ENCODE results near the gene OSBPL10.

DNA sequence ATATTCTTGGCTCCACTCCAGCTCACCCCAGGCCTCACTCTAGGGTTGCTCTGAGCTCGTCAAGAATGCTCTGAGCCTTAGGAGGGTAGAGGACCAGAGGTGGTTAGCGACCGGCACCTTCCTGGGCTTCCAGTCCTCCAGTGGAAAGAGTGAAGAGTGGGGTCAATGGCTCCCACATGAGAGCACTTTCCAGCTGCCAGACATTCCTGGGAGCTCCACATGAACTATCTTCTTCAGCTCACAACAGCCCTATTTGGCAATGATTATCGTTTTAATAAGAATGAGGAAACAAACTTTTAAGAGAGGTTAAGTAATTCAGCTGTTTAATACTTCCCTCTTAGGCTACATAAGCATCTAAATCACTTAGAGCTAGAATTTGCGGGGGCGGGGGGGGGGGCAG lies 309.1 kb downstream of the OSBPL10 start:
- TF ChIP-seq ZFP3 (CRISPR knock-in tag; IDR thresholded peaks at IDR 0.05) (no peak), CSRNP3 (CRISPR knock-in tag; IDR thresholded peaks at IDR 0.05) (no peak), TSHZ2 (CRISPR knock-in tag; IDR thresholded peaks at IDR 0.05) (no peak), TCF4 (CRISPR knock-in tag; IDR thresholded peaks at IDR 0.05; ENCODE audit: borderline replicate concordance) (no peak), ISL1 (CRISPR knock-in tag; IDR thresholded peaks at IDR 0.05) (no peak)

All from SK-N-SH treated with all-trans-retinoic acid at 6 μM for 48 hours (cell line).